Measurements from ENCODE around the gene CDK19.

DNA sequence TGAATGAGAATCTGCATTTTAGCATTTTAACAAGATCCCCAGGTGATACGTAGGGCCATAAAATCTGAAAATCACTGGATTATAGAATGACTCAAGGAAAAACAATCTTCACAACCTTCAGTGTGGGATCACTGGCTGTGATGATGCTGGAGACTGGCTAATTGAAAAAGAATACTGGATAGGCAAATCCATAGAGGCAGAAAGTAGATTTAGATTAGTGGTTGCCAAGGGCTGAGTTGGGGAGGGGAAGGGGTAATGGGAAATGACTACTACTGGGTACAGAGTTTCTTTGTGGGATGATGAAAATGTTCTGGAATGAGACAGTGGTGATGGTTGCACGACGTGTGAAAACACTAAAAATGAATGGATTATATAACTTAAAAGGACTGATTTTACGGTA, 84.1 kb downstream of the CDK19 start:
- TF ChIP-seq CTCF (IDR thresholded peaks at IDR 0.05) (no peak), ZFX (IDR thresholded peaks at IDR 0.05; ENCODE audit: borderline replicate concordance) (no peak)

All from 22Rv1 (cell line).